ENCODE data around the gene CLDN16.

GRCh38 chr3:190346541-190346940 is 41.4 kb upstream of the CLDN16 start:
- TF ChIP-seq YY1 (IDR thresholded peaks at IDR 0.05; ENCODE audit: insufficient read depth, insufficient read length): no peak
- TF ChIP-seq ZNF274 (IDR thresholded peaks at IDR 0.05; ENCODE audit: low read depth, low read length): no peak

Measured in NT2/D1 (cell line).